Embryonic facial prominence (tissue), 1 donor: ENCODE measurements around the gene AJM1.
"Not testable (repeated sequence)": the region's sequence is repeated elsewhere in the genome, so short reads cannot be mapped to it uniquely, and the experiment has no call there.

ENCODE experiments used
- DNase-seq: peaks from one replicate; pipeline ENCODE4 v3.0.0-alpha.2; 2016; ENCODE audit errors: extremely low spot score

AJM1 gene

GRCh38 chr9:136856541-136857141, 14.4 kb downstream of the AJM1 start:
- no peak for DNase-seq

- no peak for DNase-seq
Observed at GRCh38 chr9:136857166-136857565, 14.9 kb downstream of the AJM1 start.

GRCh38 chr9:136857581-136858412, 15.5 kb downstream of the AJM1 start:
- no peak for DNase-seq

GRCh38 chr9:136858452-136858843, 16.2 kb downstream of the AJM1 start:
- no peak for DNase-seq

- DNase-seq = no peak
Observed at GRCh38 chr9:136858844-136859757, 16.8 kb downstream of the AJM1 start.

- DNase-seq = no peak
Observed at GRCh38 chr9:136860529-136860928, 18.3 kb downstream of the AJM1 start.

- DNase-seq = no peak
Observed at GRCh38 chr9:136860933-136861873, 18.9 kb downstream of the AJM1 start.

GRCh38 chr9:136861874-136862457, 19.7 kb downstream of the AJM1 start:
- no peak for DNase-seq

- DNase-seq = no peak
Observed at GRCh38 chr9:136862849-136863622, 20.8 kb downstream of the AJM1 start.

- DNase-seq = no peak
Observed at GRCh38 chr9:136863623-136864273, 21.5 kb downstream of the AJM1 start.

- DNase-seq = no peak
Observed at GRCh38 chr9:136865041-136865767, 22.9 kb downstream of the AJM1 start.

- no peak for DNase-seq
Observed at GRCh38 chr9:136865768-136866103, 23.5 kb downstream of the AJM1 start.

- DNase-seq = not testable (repeated sequence)
Observed at GRCh38 chr9:136866898-136867421, 24.7 kb downstream of the AJM1 start.

GRCh38 chr9:136867480-136867879, 25.2 kb downstream of the AJM1 start:
- no peak for DNase-seq

GRCh38 chr9:136867917-136868316, 25.6 kb downstream of the AJM1 start:
- DNase-seq = no peak

GRCh38 chr9:136868644-136869043, 26.4 kb downstream of the AJM1 start:
- DNase-seq = no peak

GRCh38 chr9:136869611-136870010, 27.3 kb downstream of the AJM1 start:
- not testable (repeated sequence) for DNase-seq

GRCh38 chr9:136875155-136875554, 32.9 kb downstream of the AJM1 start:
- no peak for DNase-seq

- DNase-seq = no peak
Observed at GRCh38 chr9:136876476-136876875, 34.2 kb downstream of the AJM1 start.
